Posterior cingulate gyrus (tissue), 11 donors: ENCODE results near the gene MIER2.
A peak's percentile ranks its signal among the peaks of the same experiment; 100 is the strongest.

Experiments used
- DNase-seq, 10 donors: peaks; one replicate each; pipeline versions ENCODE4 v3.0.0 to v3.0.0-alpha.2; 2020 to 2021; ENCODE audit warnings: mixed read lengths in 3 of 10
- intact Hi-C: fragments of 100-400 bp; cut with DNase I; formaldehyde crosslinking; loops from one replicate; pipeline ENCODE4 v1.15.1; 2023

MIER2 gene

DNA sequence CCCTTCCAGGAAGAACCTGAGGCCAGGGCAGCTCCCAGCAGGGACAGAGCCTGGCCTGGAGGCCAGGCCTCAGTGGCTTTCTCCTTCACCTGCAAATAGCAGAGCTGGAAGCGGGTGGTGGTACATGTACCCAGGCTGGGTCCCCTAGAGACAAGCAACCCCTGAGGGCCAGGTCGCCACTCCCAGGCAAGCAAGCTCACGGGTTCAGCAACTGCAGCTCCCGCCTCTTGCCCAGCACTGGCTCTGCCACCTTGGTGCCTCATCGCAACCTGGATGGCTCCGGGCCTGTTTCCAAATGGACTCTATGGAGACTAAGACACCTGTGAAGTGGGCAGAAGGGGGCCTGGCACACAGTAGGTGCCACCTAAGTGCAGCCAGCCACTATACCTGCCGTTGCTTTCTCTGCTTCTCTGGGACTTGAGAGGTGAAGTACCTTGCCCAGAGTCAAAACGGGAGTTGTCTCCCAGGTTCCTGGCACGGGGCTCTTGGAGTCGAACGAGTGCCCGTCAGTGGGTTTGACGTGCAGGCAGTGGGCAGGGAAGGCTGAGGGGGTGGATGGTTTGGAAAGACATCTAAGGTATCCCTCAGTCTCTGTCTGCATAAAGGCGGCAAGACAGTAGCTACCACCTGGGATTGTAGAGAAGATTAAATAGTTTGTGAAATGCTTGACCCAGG is 51.0 kb downstream of the MIER2 start:
- intact Hi-C loops = loop anchor here (10.0 kb wide), 1 partner anchor 51 kb away; the partner anchor contains the start of gene MIER2
- DNase-seq = peak in 2 of 10 donors; percentile 30 to 63

DNA sequence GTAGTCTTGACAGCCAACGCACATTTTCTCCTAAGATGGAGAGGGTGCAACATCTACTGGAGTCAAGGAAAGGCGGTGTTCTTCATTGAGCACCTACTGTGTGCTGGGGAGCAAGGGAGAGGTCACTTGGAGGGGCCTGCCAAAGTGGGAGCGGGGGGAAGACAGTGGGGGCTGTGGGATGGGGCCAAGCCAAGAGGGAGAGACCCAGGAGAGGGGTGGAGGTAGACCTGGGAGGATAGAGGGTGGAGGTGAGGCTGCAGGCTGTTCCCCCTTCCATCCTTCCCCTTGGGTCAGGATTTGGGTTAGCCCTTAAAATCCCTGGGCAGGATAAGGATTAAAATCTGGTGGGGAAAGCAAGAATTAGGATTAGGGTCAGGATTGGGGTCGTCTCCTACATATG is 51.6 kb downstream of the MIER2 start:
- no peak for DNase-seq
- intact Hi-C loops = loop anchor here (10.0 kb wide), 1 partner anchor 52 kb away; the partner anchor contains the start of gene MIER2

DNA sequence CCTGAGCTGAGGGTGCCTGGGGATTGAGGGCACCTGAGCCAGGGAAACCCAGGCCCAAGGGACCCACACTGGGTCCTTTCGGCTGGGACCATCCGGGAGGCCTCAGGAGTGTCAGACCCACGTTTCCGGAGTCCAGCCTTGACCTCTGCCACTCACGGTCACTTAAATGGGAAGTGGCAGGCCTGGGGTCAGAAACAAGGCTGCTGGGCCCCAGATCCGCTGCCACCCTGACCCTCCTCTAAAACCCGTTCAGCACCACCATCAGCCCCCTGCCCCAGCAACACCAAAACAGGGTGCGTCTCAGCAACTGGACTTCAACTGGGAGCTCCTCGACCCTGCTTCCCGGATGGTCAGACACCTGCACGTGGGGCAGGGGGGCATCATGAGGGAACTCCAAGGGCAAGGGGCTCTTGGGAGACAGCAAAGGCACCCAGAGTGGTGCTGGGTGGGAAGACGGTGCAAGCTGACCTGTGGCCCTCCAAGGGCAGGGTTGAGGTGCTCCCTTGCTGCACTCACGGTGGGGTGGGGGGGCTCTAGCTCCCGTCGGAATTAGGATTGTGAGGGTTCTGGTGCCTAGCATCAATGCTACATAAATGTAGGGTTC is 52.2 kb downstream of the MIER2 start:
- DNase-seq = peak in 1 of 10 donors; percentile 69

DNA sequence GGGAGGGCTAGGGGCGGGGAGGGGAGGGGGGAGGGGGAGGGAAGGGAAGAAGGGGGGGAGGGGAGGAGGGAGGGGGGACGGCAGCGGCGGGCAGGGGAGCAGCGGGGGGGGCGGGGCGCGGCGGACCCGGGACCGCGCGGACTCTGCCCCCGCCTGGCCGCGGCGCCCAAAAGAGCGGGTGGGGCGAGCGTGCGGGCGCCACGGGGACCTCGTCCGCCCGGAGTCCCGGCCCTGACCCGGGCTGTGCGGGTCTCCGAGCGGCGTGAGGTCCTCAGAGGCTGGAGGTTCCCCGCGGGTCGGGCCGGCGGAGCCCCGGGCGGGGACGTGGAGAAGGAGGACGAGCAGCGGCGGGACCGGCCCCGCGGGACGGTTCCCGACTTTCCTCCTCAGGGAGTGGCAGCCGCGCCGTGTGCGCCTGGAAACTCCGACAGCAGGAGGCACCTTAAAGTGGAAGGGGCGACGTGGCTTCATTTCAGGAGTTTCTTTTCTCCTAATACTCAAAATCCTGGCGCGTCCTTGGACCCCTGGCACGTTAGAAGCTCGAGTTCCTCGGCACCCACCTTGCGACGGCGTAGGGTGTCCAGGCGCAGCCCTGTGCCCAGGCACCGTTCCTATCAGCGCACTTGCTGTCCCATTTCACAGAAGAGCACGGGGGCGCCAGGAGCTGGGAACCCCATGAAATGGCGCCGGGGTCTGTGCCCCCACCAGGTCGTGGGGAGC is 52.9 kb downstream of the MIER2 start:
- DNase-seq = peak in 3 of 10 donors; percentile 66 to 87 (median 71)
- intact Hi-C loops = loop anchor here (10.0 kb wide), 1 partner anchor 53 kb away; the partner anchor contains the start of gene MIER2

More for the DNA sequence above, 52.2 kb downstream of the MIER2 start:
- intact Hi-C loops = loop anchor here (10.0 kb wide), 1 partner anchor 52 kb away; the partner anchor contains the start of gene MIER2

DNA sequence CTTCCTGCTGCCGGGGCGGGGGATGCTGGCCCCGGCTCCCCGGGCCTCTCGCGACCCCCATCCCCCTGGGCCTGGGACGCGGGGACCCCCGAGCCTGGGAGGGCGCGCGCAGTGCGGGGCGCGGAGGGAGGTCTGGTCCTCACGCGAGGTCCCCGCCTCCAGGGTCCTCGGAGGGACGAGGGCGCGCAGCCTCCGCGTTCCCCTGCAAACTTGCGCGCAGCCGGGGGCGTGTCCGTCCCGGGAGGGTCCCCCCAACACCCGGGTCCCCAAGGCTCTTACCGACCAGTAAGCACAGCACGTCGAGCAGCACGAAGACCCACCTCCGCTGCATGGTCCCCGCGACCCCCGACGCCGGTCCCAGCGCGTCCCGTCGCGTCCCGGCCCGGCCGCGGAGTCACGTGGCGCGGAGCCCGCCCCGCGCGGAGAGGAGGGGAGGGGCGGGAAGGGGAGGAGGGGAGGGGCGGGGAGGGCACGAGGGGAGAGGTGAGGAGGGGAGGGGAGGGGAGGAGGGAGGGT is 53.5 kb downstream of the MIER2 start, which contains the start of gene PLPP2:
TSS of gene PLPP2 (minus strand) at position 398 of the 516 bp plus-strand sequence. CDS start at position 331, 67 bp downstream.
- DNase-seq = peak in 4 of 10 donors; percentile 40 to 93 (median 72)
- intact Hi-C loops = loop anchor here (10.0 kb wide), 1 partner anchor 54 kb away; the partner anchor contains the start of gene MIER2

DNA sequence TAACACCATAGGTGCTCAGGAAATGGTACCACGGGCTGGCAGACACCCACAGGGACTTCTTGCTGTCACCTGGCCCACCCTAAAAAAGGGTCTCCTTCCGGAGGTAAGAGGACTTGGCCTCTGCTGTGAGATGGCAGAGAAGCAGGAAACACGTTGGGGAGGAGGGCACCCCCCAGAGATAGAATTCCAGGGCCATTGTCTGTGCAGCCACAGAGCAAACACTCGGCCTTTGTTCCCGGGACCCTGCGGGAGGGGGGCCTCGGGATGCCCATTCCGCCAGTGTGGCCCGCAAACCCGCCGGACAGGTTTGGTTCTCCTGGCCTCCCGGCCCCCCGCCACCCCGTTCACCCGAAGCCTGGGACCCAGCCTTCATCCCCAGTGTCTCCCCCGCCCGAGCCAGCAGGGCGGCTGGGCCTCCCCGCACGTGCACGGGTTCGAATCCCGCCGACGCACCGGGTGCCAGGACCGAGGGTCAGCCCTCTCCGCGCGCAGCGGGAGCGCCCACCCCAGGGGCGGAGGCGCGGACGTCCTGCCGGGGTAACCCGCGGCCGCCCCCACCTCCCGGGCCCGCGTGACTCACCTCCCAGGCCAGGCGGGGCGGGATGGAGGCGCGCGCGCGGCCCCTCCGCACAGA is 54.1 kb downstream of the MIER2 start:
- intact Hi-C loops = loop anchor here (10.0 kb wide), 1 partner anchor 54 kb away; the partner anchor contains the start of gene MIER2
- DNase-seq = peak; percentile 62 to 98 (median 78)

DNA sequence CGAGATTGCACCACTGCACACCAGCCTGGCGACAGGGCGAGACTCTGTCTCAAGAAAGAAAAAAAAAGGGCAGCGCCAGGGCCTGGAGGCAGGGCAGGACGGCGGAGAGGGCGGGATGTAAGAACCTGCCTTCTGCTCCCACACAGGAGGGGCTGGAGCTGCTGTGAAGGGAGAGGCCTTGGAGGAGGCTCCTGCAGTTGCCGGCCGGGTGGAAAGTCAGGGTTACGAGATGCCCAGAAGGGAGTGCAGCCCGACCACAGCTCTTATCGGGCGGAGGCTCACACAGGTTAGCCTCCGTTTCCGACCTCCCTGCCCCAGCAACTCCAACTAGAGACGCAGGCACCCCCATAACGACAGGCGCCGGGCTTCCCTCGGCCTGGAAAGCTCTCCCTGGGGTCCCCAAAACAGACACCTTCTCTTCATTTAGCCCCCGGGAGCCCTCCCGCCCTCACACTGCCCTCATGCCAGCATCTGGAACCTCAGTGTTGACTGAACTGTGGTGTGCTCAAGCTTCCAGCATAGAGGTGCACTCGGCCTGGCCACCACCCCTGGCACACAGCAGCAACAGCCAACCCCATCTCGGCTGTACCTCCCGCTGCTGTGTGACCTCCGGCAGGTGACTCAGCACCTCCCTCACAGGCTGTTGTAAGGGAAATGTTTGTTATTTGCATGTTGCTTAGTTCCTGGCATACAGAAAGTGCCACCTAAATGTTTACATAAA is 54.8 kb downstream of the MIER2 start:
- DNase-seq = peak in 2 of 10 donors; percentile 14 to 66
- intact Hi-C loops = loop anchor here (10.0 kb wide), 1 partner anchor 55 kb away; the partner anchor contains the start of gene MIER2

DNA sequence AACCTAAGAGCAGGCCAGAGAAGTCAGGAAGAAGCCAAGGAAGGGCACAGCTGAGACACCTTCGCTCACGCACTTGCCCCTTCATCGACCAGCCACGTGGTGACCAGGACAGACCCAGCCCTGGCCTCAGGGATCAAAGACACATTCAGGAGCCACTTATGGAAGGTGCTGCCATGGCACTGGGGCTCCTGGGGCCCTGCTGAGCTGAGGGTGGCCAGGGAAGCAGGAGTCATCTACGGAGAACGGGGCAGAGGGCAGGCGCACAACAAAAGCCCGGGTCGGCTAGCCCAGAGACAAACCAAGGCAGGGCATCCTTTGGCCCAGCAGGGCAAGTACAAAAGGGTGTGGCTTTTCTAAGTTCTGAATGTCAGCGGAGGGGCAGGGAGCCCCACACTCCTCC is 55.7 kb downstream of the MIER2 start:
- DNase-seq = no peak
- intact Hi-C loops = no loop called here

DNA sequence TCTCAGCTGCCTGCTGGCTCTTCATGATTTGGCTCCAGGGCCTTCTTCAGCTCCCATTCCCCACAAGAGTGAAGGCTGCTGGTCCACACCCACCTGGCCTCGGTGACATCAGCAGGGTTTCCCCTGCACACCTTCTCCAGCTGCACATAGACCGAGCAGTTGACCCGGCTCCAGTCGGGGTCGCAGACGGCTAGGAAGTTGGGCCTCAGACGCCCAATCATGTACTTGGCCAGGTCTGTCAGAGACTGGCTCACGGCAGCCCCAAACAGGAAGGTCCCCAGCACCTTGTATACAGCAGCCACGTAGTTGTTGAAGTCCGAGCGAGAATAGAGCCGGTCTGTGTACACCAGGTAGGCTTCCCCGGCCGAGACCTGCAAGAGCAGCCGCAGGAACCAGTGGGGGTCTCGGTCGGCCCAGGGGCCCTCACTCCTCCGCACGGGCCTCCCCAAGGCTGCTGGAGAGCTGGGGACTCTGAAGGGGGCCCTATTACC is 57.2 kb downstream of the MIER2 start:
- peak in 1 of 10 donors; percentile 72 for DNase-seq
- intact Hi-C loops = no loop called here

DNA sequence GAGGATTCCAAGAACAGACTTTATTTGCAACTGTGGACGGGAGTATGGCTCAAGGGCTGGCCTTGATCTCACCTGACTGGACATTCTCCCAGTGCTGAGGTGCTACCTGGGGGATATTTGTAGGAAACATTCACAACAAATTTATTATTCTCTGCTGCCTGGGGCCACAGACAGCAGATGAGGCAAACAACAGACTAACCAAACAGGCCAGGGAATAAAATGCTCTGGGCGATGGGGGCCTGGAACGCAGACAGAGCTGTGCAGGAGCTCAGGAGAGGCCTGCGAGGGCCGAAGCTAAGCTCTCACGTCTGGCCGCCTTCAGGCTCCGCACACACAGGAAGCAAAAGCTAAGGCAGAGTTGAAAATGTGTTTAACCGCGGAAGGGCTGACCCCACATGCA is 61.2 kb downstream of the MIER2 start:
- intact Hi-C loops = no loop called here

DNA sequence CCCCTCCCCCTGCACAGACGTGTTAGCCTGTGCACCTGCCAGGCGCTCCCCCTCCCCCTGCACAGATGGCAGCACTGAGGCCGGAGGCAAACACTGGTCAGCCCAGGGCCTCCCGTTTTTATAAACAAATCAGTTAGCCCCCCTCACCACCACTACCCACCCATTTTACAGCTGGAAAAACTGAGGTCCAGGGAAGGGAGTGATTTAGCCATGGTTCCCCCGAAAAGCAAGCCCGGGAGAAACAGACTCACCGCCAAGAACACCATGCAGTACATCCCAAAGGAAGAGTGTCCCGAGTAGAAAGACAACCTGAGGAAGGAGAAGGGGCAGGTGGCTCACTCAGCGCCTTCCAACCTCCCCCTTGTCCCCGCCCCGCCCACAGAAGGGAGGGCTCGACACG is 62.1 kb downstream of the MIER2 start:
- intact Hi-C loops = no loop called here
- no peak for DNase-seq

More for the DNA sequence above, 61.2 kb downstream of the MIER2 start:
- no peak for DNase-seq

DNA sequence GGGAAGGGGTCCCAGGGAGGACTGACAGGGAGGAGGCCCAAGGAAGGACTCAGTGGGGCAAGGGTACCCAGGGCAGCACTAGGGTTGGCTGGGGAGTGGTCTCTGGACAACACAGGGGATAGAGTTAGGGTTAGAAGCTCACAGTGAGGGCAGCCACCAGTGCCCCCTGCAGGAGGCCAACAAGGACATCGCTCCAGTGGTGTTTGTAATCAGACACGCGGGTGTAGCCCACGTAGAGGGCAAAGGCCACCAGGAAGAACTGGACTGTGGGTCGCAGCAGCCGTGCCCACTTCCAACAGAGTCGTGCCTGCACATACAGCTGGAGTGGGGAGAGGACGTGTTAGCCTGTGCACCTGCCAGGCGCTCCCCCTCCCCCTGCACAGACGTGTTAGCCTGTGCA is 62.6 kb downstream of the MIER2 start:
- intact Hi-C loops = no loop called here

DNA sequence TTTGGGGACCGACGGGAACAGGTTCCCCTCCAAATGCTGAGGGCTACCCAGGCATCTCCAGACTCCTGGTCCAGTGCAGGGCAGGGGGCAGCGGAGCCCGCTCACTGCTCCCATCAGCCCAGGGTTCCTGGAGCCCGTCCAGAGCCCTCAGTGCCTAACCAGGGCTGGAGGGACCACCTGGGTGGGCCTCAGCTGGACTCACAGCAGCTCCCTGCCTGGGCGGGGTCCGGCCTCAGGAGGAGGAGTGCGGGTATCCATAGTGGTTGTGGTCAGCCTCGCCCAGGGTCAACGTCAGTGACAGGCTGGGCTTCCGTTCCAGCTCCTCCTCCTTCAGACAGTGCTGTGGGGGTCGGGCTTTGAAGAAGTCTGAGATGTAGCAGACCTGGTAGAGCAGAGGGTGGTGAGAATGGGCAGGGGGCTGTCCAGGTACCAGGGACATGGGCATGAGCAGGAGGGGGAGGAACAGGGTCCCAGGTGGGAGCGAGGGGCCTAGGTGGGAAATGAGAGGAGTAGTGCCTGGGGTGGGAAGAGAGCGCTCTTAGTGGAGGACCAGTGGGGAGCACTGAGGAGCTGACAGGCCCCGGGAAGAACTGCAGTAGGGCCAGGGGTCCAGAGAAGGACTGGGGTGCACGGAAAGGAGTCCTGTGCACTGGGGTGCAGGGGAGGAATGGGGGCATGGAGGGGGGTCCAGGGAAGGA is 63.3 kb downstream of the MIER2 start:
- intact Hi-C loops = no loop called here
- DNase-seq = peak in 1 of 10 donors; percentile 55

More for the DNA sequence above, 62.6 kb downstream of the MIER2 start:
- no peak for DNase-seq

DNA sequence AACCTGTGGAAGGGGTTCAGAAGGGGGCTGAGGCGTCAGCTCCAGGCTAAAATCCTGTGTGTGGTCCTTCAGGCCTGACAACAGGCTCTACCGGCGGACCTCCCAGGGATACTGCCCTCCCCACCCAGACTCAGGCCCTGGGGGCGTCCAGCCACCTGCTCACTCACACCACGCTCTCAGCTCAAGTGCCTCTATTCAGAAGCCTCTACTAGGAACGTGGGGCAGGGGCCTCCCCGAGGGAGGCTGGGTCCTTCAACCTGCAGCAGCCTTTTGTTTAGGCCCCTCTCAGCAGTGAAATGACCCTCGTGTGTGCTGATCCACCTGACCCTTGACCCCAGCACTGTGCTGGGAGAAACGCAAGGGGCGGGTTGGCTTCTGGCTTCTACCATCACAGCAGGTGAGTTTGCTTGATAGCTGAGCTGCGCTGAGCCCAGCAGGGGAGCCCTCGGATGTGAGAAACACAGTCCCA is 64.0 kb downstream of the MIER2 start:
- intact Hi-C loops = no loop called here
- DNase-seq = peak in 1 of 10 donors; percentile 67

DNA sequence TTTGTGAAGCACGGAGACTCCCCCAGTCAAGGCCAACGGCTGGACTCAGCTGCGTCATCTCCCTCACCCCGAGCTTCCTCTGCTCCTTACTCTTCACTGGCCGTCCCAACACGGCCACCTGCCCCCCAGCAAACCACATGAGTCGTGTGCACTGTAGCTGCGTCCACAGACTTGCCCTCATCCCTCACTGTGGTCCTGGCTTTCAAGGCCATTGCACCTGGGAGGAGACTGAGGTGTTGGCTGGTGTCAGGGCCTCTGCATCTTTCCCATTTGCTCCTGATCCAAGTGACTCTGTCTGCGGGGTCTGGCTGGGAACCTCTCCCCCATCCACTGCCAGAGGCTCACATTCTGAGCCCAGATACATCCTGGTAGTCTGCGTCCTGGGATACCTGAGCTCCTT is 64.9 kb downstream of the MIER2 start:
- intact Hi-C loops = no loop called here
- DNase-seq = no peak

DNA sequence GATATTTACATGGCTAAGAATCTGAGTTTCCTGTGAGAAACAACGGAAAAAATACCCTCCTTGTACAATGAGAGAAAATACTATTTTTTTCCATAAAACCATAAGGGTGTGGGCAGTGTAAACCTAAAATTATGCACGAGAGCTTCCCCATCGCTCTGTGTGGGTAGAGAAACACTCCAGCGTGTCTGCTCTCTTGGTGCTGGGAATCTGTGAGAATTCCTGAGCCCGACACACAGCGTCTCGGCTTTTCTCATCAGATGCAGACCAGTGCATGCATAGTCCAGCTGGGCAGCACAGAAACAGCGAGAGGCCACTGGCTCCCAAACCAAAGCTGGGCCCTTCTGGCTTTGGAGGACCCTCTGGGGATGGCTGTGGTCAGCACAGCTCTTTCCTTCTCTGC is 65.4 kb downstream of the MIER2 start:
- peak in 2 of 10 donors; percentile 80 to 92 for DNase-seq
- intact Hi-C loops = no loop called here

DNA sequence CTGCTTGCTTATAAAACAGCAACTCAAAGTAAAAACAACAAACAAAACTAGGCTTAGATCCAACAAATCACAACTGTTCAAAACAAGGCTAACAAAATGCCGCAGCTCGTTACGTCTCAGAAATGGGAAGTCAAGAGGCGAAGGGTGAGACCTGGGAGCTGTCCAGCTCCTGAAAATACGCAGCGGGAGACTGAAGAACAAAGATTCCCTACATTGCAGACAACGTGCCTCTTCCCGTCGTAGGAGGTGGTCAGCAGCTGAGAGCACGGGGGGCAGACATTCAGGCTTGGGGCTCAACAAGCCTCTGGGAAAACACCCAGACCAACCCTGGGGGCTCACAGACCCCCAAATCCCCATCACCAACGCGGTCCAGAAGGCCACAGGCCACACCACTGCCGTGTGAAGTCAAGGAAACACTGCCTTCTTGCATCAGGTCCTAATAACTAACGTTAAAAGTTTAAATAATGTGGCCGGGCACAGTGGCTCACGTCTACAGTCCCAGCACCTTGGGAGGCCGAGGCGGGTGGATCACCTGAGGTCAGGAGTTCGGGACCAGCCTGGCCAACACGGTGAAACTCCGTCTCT is 66.9 kb downstream of the MIER2 start:
- intact Hi-C loops = no loop called here
- DNase-seq = no peak

DNA sequence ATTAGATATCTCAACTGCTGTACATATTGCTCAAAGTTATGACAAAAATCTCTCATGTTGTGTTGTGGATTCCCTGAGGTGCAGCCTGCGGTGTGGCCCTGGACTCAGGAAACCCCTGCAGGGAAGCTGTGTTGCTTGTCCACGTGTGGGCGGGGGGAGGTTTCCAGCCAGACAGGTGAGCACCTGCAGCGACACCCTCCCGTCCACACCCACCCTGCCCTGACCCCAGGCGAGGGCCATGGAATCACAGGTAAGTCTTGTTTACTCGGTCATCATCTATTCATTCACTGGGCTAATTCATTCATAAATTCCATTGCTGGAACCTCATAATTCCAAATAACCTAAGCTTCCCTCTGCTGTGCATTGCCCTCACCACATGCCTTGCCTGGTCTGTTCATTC is 67.5 kb downstream of the MIER2 start:
- peak in 1 of 10 donors; percentile 48 for DNase-seq
- intact Hi-C loops = no loop called here
